ENCODE results near the gene GPAT3.

GPAT3 gene

DNA sequence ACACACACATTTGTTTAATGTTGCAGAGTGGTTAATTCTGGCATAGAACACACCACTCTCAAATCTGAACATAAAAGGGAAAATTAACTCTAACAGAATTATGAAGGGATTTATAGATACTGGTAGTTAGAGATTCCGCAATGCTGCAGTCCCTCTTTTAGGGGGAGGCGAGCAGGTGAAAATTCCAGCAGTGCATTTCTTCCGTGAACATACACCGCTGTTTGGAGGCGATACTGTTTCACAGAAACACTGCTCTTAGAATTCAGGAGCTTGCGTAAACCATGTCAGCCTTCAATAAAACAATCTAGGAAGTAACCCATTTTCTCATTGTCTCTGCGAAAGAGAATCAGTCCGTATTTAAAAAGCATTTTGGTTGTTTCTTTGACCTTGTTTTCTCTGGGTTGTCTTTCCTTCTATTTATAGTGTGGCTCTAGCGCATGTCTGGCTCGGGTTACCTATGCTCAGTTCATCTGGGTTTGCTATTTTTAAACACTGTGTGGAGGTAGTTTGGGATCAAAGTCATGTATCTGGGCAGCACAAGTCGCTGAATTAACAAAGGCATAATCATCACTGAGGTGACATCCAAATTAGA lies 90.4 kb downstream of the GPAT3 start:
- H3K9me3 ChIP-seq (ENCODE audit: control insufficient read depth, insufficient read depth, low read length), result peaks cover 15% of the 10 kb centered on the region; the same call in 1 of the 2 replicates
- no peaks in the 10 kb centered on the region for H3K4me1 ChIP-seq (ENCODE audit: control insufficient read depth, low read length)
- TF ChIP-seq, protein P1, sequence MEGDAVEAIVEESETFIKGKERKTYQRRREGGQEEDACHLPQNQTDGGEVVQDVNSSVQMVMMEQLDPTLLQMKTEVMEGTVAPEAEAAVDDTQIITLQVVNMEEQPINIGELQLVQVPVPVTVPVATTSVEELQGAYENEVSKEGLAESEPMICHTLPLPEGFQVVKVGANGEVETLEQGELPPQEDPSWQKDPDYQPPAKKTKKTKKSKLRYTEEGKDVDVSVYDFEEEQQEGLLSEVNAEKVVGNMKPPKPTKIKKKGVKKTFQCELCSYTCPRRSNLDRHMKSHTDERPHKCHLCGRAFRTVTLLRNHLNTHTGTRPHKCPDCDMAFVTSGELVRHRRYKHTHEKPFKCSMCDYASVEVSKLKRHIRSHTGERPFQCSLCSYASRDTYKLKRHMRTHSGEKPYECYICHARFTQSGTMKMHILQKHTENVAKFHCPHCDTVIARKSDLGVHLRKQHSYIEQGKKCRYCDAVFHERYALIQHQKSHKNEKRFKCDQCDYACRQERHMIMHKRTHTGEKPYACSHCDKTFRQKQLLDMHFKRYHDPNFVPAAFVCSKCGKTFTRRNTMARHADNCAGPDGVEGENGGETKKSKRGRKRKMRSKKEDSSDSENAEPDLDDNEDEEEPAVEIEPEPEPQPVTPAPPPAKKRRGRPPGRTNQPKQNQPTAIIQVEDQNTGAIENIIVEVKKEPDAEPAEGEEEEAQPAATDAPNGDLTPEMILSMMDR (IDR thresholded peaks at IDR 0.05; ENCODE audit: low read depth, low read length, poor library complexity, severe bottlenecking), result no peak
- no peak for TF ChIP-seq EZH2phosphoT487 (IDR thresholded peaks at IDR 0.05; ENCODE audit: borderline replicate concordance, low read length)
- H3K27me3 ChIP-seq (ENCODE audit: control insufficient read depth, low read length), result peaks cover 10% of the 10 kb centered on the region
- H3K27ac ChIP-seq (ENCODE audit: low read depth, low read length), result no peak overlapping the region
- H3K9me2 ChIP-seq (replicated peaks; ENCODE audit: control insufficient read depth, low read length), result no peaks in the 10 kb centered on the region
- H3K36me3 ChIP-seq (ENCODE audit: control insufficient read depth, low read length), result no peaks in the 10 kb centered on the region
- no peak overlapping the region for H3K4me2 ChIP-seq (ENCODE audit: low read length)
- no peak overlapping the region for H3K4me3 ChIP-seq (ENCODE audit: low read length)
- no peaks in the 10 kb centered on the region for H3K79me2 ChIP-seq (ENCODE audit: control insufficient read depth, low read length)
- H4K20me1 ChIP-seq (ENCODE audit: control insufficient read depth, insufficient read depth, low read depth, low read length), result no peaks in the 10 kb centered on the region
- H3F3A ChIP-seq (ENCODE audit: control insufficient read depth, insufficient read depth), result no peaks in the 10 kb centered on the region

GRCh38 chr4:83629945-83630721 lies 94.2 kb downstream of the GPAT3 start:
- Histone ChIP-seq H3F3A (ENCODE audit: control insufficient read depth, insufficient read depth) (no peaks in the 10 kb centered on the region), H3K79me2 (ENCODE audit: control insufficient read depth, low read length) (no peaks in the 10 kb centered on the region), H3K9me2 (replicated peaks; ENCODE audit: control insufficient read depth, low read length) (no peaks in the 10 kb centered on the region), H3K4me3 (ENCODE audit: low read length) (no peak overlapping the region), H4K20me1 (ENCODE audit: control insufficient read depth, insufficient read depth, low read depth, low read length) (no peaks in the 10 kb centered on the region), H3K4me2 (ENCODE audit: low read length) (no peak overlapping the region), H3K4me1 (ENCODE audit: control insufficient read depth, low read length) (no peaks in the 10 kb centered on the region), H3K27ac (ENCODE audit: low read depth, low read length) (no peak overlapping the region), H3K36me3 (ENCODE audit: control insufficient read depth, low read length) (no peaks in the 10 kb centered on the region), H3K9me3 (ENCODE audit: control insufficient read depth, insufficient read depth, low read length) (no peaks in the 10 kb centered on the region), H3K27me3 (ENCODE audit: control insufficient read depth, low read length) (peaks cover 15% of the 10 kb centered on the region)
- TF ChIP-seq, protein P1 (IDR thresholded peaks at IDR 0.05; ENCODE audit: low read depth, low read length, poor library complexity, severe bottlenecking), result no peak
- no peak for TF ChIP-seq EZH2phosphoT487 (IDR thresholded peaks at IDR 0.05; ENCODE audit: borderline replicate concordance, low read length)

DNA sequence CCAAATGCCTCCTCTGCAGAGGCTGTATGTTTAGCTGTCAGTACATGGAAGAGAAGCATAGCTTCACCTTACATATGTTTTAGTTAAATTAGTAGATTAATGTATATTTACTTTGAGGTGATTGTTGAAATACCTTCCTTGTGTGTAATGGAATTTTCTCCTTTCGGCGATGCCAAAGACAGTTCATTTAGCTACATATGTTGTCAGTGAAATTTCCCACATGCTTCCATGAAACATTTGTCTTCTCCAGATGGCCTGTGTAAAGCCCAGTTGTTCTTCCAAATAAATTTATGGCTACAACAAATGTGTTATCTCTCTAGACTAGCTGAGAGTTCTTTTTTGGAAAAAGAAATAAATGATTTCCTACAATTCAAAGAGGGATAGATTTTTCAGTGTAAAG lies 95.2 kb downstream of the GPAT3 start:
- no peak overlapping the region for H3K4me2 ChIP-seq (ENCODE audit: low read length)
- peaks cover 15% of the 10 kb centered on the region for H3K27me3 ChIP-seq (ENCODE audit: control insufficient read depth, low read length)
- H4K20me1 ChIP-seq (ENCODE audit: control insufficient read depth, insufficient read depth, low read depth, low read length), result no peaks in the 10 kb centered on the region
- no peak overlapping the region for H3K27ac ChIP-seq (ENCODE audit: low read depth, low read length)
- no peak overlapping the region for H3K4me3 ChIP-seq (ENCODE audit: low read length)
- no peaks in the 10 kb centered on the region for H3K79me2 ChIP-seq (ENCODE audit: control insufficient read depth, low read length)
- no peak for TF ChIP-seq EZH2phosphoT487 (IDR thresholded peaks at IDR 0.05; ENCODE audit: borderline replicate concordance, low read length)
- TF ChIP-seq, protein P1 (IDR thresholded peaks at IDR 0.05; ENCODE audit: low read depth, low read length, poor library complexity, severe bottlenecking), result no peak
- no peaks in the 10 kb centered on the region for H3F3A ChIP-seq (ENCODE audit: control insufficient read depth, insufficient read depth)
- no peaks in the 10 kb centered on the region for H3K36me3 ChIP-seq (ENCODE audit: control insufficient read depth, low read length)
- no peaks in the 10 kb centered on the region for H3K9me2 ChIP-seq (replicated peaks; ENCODE audit: control insufficient read depth, low read length)
- H3K4me1 ChIP-seq (ENCODE audit: control insufficient read depth, low read length), result no peaks in the 10 kb centered on the region
- H3K9me3 ChIP-seq (ENCODE audit: control insufficient read depth, insufficient read depth, low read length), result no peaks in the 10 kb centered on the region
